RPMI8226 (cell line): ENCODE measurements around the gene NCKAP5L.
"Not testable (repeated sequence)": the region's sequence is repeated elsewhere in the genome, so short reads cannot be mapped to it uniquely, and the experiment has no call there.

Experiments used
- DNase-seq: peaks from one replicate; pipeline ENCODE4 v3.0.0-alpha.2; 2015

The NCKAP5L gene

DNA sequence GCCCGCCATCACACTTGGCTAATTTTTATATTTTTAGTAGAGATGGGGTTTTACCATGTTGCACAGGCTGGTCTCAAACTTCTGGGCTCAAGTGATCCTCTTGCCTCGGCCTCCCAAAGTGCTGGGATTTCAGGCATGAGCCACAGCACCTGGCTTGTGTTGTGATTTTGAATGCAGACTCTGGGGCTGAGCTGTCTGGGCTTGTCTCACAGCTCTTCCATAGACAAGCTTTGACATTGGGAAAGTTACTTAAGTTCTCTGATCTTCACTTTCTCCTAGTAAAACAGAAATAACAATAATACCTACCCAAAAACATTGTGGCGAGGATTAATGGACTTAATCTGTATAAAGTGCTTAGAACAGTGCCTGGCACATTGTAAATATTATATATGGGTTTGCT lies 50.9 kb downstream of the NCKAP5L start:
- DNase-seq, result no peak

- DNase-seq, result no peak
Measured at GRCh38 chr12:49776858-49777257, 51.4 kb downstream of the NCKAP5L start.

GRCh38 chr12:49776413-49776812 lies 51.8 kb downstream of the NCKAP5L start:
- DNase-seq, result peak; percentile 67

DNA sequence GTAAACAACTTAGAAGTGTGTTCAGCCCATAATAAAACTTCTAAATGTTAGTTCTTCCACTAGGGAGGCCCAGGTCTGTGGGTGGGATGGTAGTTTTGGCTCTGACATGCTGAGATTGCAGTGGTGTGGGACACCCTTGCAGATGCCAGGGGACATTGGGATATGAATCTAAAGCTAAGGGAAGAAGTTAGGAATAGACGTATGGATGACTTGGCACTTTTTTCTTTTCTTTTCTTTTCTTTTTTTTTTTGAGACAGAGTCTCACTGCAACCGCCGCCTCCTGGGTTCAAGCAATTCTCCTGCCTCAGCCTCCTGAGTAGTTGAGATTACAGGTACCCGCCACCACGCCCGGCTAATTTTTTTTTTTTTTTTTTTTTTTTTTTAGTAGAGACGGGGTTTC lies 55.1 kb downstream of the NCKAP5L start:
- DNase-seq, result not testable (repeated sequence)

GRCh38 chr12:49767333-49767732 lies 60.9 kb downstream of the NCKAP5L start:
- DNase-seq, result no peak

- DNase-seq, result no peak
Measured at GRCh38 chr12:49766115-49766455, 62.1 kb downstream of the NCKAP5L start.

- no peak for DNase-seq
Measured at GRCh38 chr12:49764126-49764525, 64.1 kb downstream of the NCKAP5L start.

DNA sequence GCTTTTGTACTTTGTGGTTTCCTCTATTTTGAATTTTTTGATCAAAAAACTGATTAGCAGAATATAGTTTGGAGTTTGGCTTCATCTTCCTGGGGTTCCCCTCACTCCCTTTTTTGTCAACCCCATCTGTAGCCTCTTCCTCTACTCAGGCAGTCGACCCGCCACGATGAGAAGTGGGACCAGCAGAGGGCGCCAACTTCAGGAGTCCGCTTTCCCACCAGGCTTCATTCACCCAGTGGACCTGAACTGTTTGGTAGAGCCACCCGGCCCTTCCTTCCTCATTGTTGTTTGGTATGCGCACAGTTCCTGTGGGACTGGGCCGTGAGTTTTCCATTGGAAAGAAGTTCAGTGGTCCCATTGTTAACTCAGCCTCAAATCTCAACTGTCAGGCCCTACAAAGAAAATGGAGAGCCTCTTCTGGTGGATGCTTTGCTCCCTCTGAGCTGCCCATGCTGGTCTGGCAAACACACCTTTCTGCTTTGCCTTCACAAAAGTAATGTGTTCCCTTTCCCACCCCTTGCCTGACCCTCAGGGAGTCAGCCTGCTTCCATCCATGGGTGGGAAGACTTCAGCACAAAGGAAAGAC lies 65.1 kb downstream of the NCKAP5L start:
- DNase-seq, result peak; percentile 56

- DNase-seq, result no peak
Measured at GRCh38 chr12:49762468-49762847, 65.8 kb downstream of the NCKAP5L start.

GRCh38 chr12:49761677-49762467 lies 66.3 kb downstream of the NCKAP5L start:
- no peak for DNase-seq

DNA sequence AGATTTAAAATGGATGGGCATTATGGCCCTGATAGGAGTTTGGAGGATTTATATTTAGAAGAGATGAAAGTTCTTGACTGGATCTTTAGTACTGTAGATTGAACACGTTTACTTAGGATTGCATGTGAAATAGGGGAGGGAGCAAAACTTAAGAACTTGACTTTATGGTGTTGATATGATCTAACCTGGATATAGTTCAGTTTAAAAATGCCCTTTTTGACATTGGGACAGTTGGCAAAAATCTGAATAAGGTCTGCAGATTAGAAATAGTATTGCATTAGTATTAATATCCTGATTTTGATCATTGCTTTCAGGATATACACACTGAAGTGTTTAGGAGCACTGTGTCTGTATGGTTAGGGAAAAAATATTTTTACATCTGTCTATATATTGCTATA lies 77.2 kb downstream of the NCKAP5L start:
- DNase-seq, result no peak

DNA sequence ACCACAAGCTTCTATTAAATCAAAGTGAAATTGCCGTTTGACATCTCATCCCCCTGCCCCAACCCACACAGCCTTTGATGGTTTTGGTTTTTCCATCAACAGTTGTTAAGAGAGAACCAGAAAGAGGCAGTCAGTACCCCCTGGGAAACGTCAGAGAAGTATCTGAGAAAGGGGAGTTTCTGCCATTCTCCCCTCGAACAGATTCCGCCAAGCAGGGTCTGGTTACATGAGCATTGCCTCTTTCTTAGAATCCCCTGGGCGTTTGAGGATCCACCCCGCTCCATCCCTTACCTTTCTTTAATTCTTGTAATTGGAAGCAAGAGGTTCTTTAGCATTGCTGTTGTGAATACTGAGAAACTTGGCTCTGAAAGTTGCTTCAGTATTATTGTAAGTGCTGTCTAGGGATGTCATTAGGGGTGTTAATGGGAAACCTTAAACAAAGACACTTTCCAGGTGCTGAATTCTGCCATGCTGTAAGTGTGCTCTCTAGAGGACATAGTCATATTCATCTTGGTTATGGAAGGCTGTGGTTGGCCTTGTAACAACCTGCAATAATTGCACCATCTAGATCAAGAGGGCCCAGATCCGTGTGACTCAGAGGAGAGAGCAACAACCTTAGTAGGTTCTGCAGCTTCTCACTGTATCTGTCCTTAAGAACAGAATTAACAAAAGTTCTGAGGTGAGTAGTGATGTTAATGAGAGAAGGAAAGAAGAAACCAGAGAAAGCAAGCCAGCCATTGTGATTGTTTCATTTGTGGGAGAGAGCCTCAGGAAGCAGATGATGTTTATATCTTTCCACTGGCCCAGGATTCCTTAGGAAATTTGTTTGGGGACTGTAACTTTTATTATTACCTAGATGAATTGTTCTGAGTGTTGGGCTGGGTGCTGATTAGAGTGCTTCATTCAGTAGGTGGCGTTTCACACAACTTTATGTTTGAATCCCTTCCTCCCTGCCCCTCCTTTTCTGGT lies 77.9 kb downstream of the NCKAP5L start:
- DNase-seq, result no peak

- DNase-seq, result no peak
Measured at GRCh38 chr12:49748800-49749199, 79.4 kb downstream of the NCKAP5L start.

DNA sequence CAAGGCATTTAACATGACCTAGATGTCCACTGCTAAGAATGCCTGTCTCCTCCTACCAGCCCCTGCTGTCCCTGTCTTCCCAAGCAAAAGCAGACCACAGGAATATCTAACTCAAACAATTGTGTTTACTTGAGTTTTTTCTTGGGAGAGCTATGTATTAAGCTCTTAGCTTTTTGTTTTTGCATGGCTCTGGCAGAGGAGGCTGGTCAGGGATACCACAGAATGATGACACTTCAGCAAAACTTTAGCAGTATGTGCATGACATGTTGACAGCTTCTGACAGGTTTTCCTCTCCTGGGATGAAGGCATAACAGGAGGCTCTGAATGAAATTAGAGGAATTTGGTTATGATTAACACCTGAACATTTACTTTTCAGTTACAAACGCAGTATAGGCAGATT lies 79.9 kb downstream of the NCKAP5L start:
- DNase-seq, result no peak

DNA sequence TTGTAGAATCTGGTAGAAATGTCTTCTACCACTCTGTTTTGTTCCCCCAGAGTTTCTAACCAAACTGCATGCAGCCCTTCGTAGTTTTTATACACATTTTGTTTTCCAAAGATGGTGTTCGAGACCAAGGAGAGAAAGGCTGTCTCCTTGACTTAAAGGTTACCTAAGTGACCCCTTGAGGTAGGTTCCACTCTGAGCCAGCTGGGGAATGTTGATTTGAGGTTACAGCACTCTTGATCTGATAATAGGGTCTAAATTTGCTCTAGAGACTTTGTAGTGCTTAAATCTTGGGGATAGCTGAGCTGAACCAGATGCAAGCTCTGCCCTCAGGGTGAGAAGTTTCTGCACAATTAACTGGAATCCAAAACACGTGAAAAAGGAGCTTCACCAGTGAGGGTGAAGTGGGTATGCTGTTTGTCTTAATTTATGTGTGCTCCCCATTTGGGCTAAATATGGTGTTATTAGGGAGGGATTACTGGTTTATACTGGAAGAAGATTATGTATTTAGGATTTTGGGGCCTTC lies 83.8 kb downstream of the NCKAP5L start:
- DNase-seq, result no peak

DNA sequence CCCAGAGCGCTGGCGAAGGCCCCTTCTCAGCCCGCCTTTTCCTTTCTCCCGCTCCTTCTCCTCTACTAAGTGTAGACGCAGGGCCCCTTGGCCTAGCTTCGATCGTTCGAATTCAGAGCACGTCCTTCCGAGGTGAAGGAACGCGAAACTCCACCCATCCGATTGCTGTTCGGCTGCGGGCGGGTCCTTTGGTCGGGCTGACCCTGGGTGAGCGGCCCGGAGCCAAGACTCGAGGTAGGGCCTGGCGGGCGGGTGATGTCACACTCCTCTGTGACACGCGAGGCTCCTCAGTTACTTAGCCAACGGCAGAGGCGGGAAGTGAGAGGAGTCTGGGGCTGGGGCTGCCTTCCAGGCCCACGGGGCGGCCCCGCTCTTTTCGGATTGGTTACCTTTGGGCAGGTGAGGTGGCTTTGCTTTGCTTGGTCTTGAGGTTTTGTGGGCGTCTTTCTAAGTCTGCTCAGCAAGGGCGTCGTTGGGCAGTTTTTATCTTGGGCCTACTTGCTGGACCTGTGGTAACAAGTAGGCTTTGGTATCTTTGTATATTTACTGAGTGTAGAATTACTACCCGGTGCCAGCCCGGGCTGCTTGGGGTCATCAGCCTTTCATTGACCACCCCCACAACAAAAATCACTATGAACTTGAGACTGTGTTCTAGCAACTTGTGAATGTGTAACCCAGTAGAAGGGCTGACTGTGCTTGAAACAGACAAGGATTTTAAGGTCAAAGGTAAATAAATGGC lies 86.2 kb downstream of the NCKAP5L start:
- peak; percentile 93 for DNase-seq
